ENCODE data around the gene FBXO46.
A peak's percentile ranks its signal among the peaks of the same experiment; 100 is the strongest.

FBXO46 gene, protein sequence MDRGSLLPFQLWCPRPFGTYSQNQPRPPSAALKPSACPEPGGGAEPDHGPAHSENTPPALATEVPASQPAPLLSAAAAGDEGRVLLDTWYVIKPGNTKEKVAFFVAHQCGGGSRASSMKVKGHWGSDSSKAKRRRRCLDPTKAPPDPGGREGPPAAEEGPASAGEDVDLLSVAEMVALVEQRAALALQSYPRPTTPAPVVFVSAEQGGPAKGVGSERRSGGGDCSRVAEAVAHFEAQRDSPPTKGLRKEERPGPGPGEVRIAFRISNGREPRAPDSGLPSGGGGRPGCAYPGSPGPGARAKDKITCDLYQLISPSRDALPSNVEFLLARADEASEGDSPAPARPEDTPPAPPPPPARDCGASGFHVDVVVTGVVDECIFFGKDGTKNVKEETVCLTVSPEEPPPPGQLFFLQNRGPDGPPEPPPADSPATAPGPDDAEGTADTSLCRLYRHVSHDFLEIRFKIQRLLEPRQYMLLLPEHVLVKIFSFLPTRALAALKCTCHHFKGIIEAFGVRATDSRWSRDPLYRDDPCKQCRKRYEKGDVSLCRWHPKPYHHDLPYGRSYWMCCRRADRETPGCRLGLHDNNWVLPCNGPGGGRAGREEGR

DNA sequence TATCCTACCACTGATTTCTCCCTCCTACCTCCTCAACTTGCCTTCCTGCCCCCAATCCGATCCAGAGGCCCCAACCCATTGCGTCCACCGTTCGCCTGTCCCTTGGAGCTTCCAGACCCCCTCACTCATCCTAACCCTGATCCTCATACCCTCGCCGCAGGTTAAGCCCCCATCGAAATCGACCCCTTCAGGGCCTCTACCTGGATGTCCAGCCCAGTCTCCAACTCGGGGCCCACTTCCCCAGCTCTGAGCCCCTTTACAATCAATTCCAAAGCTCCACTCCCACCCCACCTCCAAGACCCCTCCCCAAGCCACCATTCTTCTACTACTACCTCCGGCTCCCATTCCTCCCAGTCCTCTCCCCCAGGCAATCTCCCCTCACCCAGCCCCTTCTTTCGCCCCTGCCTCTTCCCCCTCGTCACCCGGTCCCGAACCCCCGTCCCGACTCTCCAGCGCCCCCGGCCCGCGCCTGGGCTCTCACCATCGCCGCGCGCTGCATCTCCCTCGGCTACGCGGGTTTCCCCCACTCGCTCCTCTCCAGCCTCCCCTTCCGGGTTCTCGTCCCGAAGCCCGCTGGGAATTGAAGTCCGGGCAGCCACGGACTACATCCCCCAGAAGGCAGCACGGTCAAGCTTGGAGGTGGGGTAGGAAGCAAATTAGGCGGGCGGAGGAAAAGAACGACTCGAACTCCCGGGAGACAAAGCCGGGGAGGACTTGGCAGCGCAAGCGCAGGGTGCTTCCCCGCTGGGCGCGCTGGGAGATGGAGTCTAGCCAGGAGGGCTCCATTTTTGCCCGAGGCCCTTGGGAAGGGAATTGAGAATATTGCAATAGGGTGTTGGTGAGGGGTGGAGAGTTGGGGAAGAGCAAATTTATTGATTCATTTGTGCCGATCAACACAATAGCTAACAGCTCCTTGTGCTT, at the start of gene FBXO46:
FBXO46 (minus strand) TSS at position 529 of the 921 bp plus-strand sequence. CDS start 17,401 bp downstream, outside the sequence.
- peak; percentile 98 for FAIRE-seq

DNA sequence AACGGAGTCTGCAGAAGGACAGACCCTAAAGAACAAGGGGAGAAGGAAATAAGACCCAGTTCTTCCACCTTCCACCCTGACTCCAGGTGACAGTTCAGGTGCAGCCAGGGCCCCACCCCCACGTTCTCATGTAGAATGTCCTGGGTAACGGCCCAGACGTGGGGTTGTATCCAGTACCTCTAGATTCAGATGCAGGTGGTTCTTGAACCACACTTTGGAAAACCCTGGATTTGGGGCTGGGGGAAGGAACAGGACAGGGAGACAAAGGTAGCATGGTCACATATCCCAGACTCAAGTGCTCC, 49.4 kb upstream of the FBXO46 start:
- no peak for FAIRE-seq

DNA sequence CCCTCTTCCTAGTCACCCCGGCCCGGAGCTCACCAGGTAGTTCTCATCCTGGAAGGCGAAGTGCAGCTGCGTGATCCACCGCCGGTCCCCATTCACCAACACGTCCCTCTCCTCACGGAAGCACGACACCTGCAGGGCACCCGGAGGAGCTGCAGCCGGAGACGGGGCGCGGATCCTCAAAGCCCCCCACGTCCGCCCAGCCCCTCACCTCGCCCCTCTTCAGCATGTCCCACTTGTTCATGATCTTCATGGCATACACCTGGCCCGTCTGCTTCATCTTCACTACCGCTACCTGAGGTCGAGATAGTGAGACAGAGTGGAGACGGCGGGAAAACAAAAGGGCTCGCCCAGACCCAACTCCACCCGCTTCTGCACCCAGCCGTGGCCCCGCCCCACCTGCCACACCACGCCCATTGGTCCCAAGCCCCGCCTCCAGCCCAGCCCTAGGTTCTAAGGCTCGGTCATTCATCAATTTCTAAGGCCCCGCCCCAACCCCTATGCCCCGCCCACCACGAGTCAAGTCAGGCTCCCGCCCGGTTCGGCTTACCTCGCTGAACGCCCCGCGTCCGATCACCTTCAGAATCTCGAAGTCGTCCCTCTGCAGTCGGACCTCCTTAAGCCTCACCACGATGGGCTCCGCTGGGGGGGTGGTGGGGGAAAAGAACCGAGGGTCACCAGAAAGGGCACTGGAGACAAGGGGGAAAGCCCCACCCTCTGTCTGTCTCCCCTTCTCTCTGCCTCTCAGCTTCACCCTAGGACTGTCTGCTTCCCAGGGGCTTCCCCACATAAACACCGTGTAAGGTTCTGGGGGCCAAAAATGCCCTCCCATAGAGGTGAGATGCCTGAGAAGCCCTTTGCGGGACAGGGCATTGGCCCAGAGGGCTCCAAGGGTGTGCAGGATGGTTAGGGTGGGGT, 48.8 kb upstream of the FBXO46 start:
- FAIRE-seq, result no peak

DNA sequence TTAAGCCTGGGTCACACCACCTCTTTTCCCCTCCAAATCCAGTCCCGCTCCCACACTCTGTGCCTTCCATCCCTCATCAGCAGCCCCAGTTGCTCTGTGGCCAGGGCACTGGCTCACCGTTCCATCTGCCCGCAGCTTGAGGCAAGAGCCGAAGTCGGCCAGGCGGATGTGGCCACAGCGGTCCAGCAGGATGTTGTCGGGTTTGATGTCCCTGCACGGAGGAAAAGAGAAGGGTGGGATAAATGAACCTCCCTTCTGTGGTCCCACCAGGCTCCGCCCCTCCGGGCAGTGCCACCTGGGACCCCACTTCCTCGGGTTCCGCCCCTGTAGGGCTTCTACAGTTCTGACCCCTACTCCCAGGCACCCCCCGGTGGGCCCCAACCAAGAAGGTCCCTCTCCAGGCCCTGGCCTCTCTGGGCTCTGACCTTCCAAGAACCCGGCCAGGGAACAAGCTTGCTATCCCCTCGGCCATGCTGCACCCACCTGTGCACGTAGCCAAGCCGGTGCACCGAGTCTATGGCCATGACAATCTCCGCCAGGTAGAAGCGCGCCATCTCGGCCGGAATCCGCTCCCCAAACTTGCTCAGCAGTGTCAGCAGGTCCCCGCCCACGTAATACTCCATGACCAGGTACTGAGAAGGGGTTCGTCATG, 47.4 kb upstream of the FBXO46 start:
- FAIRE-seq, result no peak

DNA sequence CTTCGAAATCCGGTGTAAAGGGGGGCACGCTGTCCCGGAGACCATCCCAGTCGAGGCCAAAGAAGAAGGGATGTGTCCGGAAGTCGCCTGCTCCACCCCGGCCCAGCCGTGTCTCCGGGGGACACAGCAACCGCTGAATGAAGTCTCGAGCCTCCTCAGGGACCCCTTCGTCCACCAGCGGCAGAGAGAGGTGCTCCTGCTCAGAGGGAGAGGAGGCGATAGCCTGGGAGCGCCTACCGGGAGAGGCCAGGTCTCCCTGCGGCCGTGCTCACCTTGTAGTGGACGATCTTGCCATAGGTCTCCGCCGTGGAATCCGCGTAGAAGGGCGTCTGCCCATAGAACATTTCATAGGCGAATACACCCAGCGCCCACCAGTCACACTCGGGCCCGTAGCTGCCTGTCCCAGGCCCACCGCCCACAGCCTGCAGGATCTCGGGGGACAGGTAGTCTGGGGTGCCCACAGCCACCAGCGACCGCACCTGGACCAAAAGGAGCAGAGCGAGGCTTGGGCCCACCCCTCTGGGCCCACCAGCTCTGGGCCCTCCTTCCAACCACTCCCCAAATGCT, 46.8 kb upstream of the FBXO46 start:
- no peak for FAIRE-seq

DNA sequence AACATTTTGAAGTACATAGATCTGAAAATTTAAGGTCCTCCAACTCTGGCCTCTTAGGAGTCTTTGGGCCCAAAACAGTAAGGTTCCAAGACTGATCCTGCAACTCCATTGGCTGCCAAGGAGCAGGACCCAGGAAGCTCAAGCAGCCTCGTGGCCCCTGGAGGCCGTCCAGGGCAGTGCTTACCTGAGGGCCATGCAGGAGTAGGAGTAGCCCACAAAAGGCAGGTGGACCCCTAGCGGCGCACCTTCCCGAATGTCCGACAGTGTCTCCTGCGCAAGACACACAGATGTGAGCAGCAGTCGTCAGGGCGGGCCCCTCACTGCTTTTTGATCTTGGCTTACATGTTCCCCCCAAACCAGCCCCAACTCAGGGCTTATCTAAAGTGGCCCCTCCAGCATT, 44.1 kb upstream of the FBXO46 start:
- FAIRE-seq, result no peak

DNA sequence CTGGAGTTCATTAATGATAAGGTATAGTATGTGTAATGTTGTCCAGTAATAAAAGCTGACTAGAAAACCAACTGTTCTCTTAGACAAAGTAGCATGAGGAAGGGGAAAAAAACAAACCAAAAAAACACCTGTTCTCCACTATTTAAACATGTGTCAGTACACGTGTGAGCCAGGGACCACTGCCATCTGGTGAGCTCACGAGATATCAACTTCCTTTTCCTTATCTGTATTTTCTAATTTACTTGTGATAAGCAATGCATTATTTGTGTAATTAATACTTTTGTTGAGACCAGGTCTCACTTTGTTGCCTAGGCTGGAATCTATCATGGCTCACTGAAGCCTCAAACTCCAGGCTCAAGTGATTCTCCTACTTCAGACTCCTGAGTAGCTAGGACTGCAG, 42.7 kb upstream of the FBXO46 start:
- no peak for FAIRE-seq

DNA sequence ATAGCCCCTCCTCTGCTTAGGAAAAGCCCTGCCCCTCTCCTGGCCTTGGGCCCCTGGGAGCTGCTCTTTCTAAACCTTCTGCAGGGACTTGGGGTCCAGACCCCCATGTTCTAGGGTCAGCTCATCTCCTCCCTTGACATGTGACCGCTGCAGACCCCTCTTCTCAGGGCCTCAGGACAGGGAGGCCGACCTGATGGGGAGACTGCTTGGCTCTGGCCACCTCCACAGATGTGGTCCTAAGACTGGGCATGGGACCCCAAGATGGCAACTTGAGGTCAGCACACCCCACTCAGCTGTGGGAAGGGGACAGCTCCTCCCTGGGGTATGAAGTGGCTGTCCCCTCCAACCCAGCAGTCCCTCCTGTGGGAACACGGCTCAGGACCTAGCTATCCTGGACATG, 42.2 kb upstream of the FBXO46 start:
- no peak for FAIRE-seq

DNA sequence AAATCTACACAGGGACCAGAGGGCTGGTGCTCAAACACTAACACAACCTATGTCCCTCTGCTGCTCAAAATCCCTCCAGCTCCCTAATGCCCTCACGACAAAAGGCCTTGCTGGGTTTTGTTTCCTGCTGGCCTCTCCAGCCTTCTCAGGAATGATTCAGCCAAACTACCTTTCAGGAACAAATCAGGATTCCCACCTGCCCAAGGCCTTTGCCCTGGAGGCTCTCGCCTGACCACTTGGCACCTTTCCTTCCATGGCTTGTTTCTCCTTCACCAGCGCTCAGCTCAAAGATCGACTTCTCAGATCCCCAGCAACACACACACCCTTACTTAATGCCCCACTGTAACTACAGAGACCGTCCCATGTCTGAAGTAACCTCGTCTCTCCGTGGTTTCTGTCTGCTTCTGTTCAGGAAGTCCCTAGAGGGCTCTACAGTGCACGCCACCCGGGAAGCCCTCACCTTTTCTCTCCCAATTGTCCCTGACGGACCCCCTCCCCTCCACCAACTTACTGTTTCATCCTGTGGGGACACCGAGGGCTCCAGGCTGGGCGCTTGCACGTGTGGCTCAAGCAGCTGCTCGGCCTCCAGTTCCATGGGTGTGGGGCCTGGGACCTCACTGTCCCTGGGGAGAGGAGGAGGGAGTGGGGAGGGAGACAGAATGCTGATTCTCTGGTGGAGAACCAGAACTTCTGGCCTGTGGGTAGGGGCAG, 41.6 kb upstream of the FBXO46 start:
- no peak for FAIRE-seq

DNA sequence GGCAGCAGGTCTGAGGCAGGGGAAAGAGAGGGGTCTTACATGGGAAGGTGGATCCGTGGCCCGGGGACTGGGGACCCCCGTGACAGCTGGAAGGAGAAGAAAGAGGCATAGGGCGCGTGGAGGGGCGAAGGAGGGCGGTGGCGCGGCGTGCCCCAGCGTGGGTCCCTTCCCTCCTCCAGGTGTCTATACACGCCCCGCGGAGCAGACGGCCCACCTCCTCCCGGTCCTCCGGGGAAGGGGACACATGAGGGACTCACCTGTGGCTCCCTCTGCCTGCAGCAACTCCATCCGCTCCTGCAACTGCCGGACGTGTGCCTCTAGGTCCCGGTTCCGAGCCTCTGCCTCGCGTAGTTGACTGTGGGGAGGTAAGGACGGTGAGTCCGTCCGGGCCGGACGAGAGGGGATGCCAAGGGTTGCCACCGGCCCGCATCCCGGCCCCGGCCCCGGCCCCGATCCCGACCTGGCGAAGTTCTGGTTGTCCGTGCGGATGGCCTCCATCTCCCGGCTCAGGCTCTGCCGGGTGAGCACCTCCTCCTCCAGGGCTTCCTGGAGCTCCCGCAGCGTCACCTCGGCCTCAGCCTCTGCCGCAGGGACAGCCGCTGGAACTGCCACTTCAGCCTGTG, 40.7 kb upstream of the FBXO46 start:
- no peak for FAIRE-seq

DNA sequence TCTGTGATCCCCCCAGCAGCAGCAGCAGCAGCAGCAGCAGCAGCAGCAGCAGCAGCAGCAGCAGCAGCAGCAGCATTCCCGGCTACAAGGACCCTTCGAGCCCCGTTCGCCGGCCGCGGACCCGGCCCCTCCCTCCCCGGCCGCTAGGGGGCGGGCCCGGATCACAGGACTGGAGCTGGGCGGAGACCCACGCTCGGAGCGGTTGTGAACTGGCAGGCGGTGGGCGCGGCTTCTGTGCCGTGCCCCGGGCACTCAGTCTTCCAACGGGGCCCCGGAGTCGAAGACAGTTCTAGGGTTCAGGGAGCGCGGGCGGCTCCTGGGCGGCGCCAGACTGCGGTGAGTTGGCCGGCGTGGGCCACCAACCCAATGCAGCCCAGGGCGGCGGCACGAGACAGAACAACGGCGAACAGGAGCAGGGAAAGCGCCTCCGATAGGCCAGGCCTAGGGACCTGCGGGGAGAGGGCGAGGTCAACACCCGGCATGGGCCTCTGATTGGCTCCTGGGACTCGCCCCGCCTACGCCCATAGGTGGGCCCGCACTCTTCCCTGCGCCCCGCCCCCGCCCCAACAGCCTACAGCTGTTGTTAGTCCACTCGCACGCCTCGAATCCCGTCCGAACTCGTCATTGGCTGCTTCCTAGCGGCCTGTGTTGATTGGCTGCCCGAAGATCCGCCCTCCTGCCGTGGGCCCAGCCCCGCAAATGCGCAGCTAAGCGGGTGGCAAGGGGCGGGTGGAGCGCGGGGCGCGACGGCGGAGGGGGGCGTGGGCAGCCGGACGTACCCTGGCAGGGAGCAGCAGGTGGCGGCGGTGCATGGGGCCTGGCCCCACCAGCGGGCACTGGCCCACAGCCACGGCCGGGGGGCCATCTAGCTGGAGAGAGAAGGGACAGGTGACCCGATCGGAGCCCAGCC, 39.8 kb upstream of the FBXO46 start:
- peak; percentile 96 for FAIRE-seq

DNA sequence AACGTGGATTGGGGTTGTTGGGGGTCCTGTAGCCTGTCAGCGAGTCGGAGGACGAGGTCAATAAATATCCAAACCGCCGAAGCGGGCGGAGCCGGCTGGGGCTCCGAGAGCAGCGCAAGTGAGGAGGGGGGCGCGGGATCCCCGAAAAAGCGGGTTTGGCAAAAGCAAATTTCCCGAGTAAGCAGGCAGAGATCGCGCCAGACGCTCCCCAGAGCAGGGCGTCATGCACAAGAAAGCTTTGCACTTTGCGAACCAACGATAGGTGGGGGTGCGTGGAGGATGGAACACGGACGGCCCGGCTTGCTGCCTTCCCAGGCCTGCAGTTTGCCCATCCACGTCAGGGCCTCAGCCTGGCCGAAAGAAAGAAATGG, 39.1 kb upstream of the FBXO46 start:
- FAIRE-seq, result no peak

DNA sequence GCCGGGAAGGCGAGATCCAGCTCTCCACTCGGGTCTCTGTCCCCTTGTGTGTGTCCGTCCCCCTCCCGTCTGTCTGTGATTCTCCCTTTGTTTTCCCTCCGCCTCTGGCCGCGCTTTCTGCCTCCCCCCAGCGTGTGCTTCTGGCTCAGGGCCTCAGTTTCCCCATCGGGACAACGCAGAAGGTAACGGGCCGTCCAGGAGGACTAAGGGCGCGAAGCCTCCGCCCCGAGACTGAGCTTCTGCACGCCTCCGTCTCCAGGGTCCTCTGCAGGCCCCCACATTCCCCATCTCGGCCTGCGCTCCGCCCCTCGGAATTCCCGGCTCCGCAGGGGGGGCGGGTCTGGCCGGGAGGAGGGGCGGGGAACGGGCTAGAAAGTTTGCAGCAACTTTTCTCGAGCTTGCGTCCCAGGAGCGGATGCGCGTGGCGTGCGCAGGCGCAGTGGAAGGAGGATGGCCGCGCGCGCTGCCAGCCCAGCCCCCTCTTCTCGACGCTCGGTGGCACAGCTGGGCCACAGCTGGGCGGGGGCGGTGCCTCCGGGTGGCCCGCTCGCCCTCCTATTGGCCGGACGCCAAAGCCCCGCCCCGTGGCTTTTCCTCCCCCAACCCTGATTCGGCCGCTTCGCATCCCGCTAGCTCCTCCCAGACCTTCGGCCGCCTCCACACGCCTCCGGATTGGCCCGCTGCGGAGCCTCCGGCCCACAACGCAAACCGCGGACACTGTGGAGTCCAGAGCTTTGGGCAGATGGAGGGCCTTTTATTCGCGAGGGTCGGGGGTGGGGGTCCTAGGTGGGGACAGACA, 38.5 kb upstream of the FBXO46 start, which contains the start of gene SIX5:
SIX5 (minus strand) TSS at position 269 of the 799 bp plus-strand sequence. CDS start 408 bp downstream, outside the sequence.
- peak; percentile 96 for FAIRE-seq

DNA sequence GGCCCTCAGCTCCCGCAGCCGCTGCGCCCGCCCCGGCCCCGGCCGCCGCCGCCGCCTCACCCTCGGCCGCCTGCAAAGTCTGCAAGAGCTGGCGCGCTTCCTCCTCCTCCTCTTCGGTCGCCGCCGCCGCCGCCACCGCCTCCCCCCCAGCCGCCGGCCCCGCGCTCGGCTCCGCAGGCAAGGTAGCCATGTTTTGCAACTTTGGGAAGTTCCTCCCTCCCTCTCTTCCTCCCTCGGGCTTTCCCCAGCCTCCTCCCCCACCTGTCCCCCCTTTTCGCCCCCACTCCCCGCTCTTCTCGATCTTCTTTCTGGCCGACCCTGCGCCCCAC, 37.9 kb upstream of the FBXO46 start:
- no peak for FAIRE-seq

DNA sequence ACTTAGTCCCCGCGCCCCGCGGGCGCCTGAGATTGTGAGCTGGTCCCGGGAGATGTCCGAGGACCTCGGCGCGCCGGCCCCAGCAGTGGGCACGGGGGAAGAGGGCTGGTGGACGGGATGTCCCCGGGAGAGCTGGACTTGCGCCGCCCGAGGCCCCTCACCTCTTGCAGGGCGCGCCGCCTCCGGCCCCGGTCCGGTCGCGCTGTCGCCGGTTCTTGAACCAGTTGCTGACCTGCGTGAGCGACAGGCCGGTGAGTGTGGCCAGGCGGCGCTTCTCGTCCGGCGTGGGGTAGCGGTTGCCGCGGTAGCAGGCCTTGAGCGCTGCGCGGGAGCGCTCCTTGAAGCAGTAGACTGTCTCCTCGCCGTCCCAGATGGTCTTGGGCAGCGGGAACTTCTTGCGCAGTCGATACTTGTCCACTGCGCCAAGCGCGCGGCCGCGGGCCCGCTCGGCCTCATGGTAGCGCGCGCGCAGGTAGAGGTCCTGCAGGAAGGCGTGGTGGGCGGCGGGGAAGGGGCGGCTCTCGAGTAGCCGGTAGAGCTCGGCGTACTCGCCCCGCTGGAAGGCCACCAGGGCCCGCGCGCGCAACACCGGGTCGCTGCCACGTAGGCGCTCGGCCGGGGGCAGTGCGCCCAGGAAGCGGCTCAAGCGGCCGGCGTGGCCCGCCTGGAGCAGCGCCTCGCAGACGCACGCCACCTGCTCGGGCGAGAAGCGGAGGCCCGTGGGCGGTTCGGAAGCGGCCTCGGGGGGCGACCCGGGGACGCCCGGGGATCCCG, 37.4 kb upstream of the FBXO46 start:
- no peak for FAIRE-seq

DNA sequence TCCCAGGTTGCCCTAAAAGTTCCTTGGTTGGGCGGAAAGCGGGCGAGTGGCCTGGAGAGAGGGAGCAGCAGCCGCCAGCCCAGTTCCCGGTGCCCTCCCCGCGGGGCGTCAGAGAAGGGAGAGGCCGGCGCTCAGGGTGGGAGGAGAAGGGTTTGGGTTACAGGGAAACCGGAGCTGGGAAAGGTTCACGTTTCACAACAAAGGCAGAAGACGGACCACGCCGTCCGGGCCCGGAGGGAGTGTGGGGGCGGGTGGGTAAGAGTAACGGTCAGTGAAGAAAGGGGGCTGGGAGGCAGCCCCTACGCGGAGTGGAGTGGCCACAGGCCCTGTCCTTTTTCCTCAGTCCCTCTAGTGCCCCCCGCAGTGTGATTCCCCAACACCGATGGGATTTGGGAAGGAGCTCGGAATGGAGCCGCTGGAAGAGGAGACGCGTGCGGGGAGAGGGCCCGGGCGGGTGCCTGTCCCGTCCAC, 36.7 kb upstream of the FBXO46 start:
- FAIRE-seq, result no peak

DNA sequence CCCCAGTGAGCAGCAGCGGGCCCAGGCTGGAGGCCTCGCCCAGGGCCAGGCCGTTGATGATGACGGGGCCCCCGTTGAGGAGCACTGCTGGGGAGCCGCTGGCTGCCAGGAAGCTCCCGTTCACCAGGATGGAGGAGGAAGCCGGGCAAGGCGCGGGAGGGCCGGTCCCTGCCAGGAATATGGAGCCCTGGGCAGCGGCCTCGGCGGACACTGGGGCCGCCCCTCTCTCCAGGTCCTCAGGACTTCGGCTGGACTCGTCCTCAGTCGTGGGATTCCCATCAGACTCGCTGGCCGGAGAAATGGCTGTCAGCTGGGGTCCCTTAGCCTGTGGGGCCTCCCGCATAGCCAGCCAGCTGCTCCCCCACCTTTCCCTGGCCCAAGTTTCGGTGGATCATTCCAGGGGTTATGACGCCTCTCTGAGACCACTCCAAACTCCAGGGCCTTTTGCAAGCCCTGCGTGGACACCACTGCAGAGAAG, 36.2 kb upstream of the FBXO46 start:
- no peak for FAIRE-seq
